GM18909 (cell line): ENCODE results near the gene SNTA1.
"Not testable (repeated sequence)": the region's sequence is repeated elsewhere in the genome, so short reads cannot be mapped to it uniquely, and the experiment has no call there.

Experiments
- ATAC-seq: cut with Tn5 transposase; IDR thresholded peaks from one replicate; pipeline ENCODE4 v1.9.1; 2021; ENCODE audit warnings: mild to moderate bottlenecking; ENCODE audit not compliant: unreplicated experiment, poor library complexity

Gene SNTA1

DNA sequence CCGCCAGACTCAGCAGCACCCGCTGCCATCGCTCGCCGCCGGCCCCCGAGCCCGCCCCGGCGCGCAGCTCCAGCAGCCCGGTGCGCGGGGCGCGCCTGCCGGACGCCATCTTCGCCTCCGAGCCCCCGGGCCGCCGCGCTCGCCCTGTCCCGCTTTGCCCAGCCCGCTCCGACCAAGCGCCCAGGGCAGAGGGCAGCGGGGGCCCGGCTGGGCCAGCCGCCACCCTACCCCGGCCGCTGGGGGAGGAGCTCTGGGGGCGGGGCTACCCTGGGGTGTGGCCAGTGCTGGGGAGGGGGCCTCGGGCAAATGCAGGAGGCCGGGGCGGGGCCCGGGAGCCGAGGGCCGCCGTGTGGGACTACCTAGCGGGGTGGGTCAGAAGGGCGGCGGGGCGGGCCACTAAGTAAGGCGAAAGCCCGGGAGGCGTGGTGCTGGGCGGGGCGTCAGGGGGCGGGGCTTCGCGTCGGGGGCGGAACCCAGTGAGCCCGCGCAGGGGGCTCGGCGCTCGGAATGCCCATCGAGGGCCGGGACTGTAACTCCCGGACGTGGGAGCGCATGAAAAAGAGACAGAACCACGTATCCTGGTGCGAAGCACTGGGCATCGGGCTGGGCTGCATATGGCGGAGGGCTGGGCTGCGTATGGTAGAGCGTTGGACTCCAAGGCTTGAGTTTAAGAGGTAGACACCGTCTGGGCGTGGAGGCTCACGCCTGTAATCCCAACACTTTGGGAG, at the start of gene SNTA1:
SNTA1 (minus strand) TSS at position 252 of the 728 bp plus-strand sequence; CDS start at position 109, 143 bp downstream.
- ATAC-seq = peak; percentile 74

GRCh38 chr20:33490934-33491656, 47.5 kb upstream of the SNTA1 start:
- no peak for ATAC-seq

DNA sequence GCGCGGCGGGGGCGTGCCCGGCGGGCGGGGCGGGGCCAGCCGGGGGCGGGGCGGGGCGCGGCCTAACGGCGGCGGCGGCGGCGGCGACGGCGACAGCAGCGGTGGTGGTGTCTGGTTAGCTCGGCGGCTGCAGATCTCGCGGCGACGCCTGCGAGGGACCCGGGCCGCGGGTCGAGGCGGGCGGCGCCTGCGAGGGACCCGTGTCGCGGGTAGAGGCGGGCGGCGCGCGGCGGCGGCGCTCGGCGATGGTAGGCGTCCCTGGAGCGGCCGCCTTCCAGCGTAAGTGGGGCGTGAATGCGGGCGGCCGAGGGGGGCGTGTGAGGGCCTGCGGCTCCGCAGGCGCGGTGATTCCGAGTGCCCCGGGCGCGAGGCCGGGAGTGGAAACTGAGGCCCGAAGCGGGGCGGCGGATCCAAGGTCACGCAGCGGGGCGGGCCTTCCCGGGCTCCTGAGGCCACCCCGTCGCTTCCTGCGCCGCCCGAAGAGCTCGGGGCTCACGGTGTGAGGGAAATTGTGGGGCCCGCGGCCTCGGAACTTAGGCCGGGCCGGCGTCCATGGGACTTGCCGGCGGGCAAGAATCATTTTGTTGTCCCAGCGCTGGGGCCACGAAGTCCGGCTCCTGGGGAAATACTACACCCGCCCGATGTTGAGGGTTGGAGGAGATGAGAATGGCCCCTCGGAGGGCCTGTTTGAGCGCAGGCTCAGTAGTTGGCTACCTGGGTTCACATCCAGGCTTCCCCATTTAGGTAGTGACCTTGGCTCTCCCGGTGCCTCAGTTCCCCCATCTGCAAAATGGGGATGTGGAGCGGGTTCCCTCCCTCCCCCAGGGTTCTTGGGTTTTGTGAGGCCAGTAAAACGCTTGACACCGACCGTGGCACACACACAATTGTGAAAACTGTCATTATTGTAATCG, 46.7 kb upstream of the SNTA1 start, which contains the start of gene CBFA2T2:
CBFA2T2 (plus strand) TSS at position 74 of the 911 bp plus-strand sequence; CDS start at position 246, 172 bp downstream.
- ATAC-seq = peak; percentile 51

- ATAC-seq = peak; percentile 95
Measured at GRCh38 chr20:33489495-33490022, 46.0 kb upstream of the SNTA1 start.

- ATAC-seq = not testable (repeated sequence)
Measured at GRCh38 chr20:33488661-33489494, 45.3 kb upstream of the SNTA1 start.

DNA sequence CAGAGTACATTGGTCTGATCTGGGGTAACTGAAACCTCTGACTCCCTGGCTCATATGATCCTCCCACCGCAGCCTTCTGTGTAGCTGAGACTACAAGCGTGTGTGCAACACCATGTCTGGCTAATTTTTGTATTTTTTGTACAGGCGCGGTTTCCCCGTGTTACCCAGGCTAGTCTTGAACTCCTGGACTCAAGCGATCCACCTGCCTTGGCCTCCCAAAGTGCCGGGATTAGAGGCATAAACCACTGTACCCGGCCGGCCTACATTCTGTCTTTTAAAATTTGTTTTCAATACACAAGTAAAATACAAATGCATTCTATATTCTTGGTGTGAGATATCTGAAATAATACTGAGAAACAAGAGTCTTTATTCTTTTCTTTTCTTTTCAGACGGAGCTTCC, 44.6 kb upstream of the SNTA1 start:
- ATAC-seq = no peak

DNA sequence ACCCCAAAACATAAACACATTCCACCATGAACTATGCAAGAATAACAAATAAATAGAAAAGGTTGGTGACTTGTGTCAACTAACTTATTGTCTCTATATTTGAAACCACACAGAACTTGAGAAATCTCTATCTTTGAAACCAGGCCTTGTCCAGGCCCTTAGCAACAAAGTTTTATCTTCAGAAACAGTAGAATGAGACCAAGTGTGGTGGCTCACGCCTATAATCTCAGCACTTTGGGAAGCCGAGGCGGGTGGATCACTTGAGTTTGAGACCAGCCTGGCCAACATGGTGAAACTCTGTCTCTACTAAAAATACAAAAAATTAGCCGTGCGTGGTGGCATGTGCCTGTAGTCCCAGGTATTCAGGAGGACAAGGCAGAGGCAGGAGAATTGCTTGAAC, 39.6 kb upstream of the SNTA1 start:
- ATAC-seq = not testable (repeated sequence)

DNA sequence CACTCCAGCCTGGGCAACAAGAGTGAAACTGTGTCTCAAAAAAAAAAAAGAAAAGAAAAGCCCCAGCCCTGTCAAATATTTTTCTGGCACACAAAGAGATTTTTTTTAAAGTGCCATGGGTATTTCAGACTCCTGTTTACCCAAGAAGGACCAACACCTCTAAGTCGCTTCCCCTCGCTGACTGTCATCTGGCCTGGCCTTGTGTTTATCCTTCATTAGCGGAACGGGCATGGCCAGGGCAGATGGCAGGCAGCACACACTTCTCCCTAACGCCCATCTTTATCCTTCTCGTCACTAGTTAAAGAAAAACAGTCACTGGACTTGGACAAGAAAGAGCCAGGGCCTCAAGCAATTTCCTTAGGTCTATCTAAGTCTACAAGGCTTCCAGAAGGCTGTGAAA, 39.0 kb upstream of the SNTA1 start:
- no peak for ATAC-seq

DNA sequence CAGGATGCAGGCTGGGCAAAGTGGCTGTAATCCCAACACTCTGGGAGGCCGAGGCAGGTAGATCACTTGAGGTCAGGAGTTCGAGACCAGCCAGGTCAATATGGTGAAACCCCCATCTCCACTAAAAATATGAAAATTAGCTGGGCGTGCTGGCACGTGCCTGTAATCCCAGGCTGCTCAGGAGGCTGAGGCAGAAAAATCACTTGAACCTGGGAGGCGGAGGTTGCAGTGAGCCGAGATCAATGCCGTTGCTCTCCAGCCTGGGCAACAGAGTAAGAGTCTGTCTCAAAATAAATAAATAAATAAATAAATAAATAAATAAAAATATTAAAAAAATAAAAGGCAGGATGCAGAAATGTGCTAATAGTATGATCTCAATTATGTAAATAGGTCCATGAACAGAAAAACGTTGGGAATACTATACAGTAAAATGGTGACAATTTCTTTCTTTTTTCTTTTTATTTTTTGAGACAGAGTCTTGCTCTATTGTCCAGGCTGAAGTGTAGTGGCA, 37.9 kb upstream of the SNTA1 start:
- no peak for ATAC-seq

DNA sequence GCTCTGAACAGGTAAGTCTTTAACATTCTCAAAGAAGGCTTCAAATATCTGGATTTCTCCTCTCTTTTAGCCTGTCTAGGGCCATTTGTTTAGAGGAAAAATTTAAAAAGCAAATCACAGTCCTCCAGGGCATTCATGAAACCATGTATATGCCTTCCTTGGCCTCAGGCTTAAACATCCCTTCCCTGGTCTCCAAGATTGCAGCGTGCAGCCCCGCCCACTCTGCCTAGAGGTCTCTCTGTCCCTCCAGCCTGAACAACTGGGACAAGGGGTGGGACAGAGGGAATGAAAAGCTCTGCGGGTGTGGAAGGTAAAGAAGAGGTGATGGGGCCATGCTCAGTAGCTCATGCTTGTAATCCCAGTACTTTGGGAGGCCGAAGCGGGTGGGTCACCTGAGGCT, 36.5 kb upstream of the SNTA1 start:
- no peak for ATAC-seq

GRCh38 chr20:33477386-33478234, 34.0 kb upstream of the SNTA1 start:
- ATAC-seq = no peak

GRCh38 chr20:33475381-33476152, 32.0 kb upstream of the SNTA1 start:
- no peak for ATAC-seq

GRCh38 chr20:33474963-33475362, 31.4 kb upstream of the SNTA1 start:
- no peak for ATAC-seq

GRCh38 chr20:33474097-33474873, 30.7 kb upstream of the SNTA1 start:
- no peak for ATAC-seq

DNA sequence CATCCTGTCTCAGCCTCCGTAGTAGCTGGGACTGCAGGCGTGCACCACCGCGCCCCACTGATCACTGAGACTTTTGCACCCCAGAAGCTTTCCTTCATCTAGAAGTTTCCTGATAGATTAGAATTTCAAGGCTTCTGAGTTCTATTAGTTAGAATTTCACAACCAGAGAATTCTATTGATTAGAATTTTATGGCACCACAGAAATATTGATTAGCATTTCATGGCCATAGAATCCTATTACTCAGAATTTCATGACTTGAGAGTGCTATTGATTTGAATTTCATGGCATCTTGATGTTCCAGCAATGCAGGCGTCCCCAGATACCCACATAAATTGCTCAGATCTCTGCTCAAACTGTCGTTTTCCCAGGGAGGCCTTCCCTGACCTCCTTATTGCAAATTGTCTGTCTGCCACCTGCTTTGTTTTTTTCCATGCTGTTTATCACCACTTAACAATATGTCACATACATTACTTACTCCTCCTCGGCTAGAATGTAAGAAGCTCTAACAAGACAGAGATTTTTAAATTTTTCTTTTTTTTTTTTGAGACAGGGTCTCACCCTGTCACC, 29.4 kb upstream of the SNTA1 start:
- ATAC-seq = no peak

GRCh38 chr20:33470866-33471265, 27.3 kb upstream of the SNTA1 start:
- no peak for ATAC-seq

DNA sequence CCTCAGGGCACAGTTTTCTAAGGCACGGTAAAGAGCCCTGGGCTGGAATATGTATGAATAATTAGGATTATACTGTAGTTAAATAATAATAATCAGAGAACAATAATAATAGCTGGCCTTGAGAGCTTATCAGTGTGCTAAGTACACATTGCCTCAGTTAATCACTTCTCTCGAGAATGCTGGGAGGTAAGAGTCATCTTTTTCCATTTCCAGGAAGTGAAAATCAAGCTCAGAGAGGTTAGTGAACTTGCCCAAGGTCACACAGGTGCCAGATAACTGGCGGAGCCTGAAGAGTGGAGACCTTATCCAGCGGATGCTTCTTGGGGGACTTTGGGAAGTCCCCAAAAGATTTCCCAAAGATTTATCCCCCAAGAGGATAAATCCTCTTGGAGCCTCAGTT, 26.9 kb upstream of the SNTA1 start:
- no peak for ATAC-seq
